ENCODE data around the gene ABHD17C.

The ABHD17C gene

GRCh38 chr15:80691575-80691974, 3.5 kb upstream of the ABHD17C start:
- DNase-seq: no peak

- no peak for DNase-seq
Observed at GRCh38 chr15:80693682-80694610, 1.2 kb upstream of the ABHD17C start.

GRCh38 chr15:80694611-80695098, 455 bp upstream of the ABHD17C start:
- DNase-seq: peak; percentile 41

GRCh38 chr15:80695911-80696661, 976 bp downstream of the ABHD17C start:
- DNase-seq: peak; percentile 33

- no peak for DNase-seq
Observed at GRCh38 chr15:80697075-80697685, 2.1 kb downstream of the ABHD17C start.

GRCh38 chr15:80698676-80699075, 3.6 kb downstream of the ABHD17C start:
- no peak for DNase-seq

- DNase-seq: no peak
Observed at GRCh38 chr15:80699981-80700380, 4.9 kb downstream of the ABHD17C start.

- DNase-seq: no peak
Observed at GRCh38 chr15:80701676-80702311, 6.7 kb downstream of the ABHD17C start.

GRCh38 chr15:80703081-80703480, 8.0 kb downstream of the ABHD17C start:
- DNase-seq: no peak

GRCh38 chr15:80703965-80704364, 8.9 kb downstream of the ABHD17C start:
- no peak for DNase-seq

GRCh38 chr15:80706161-80706560, 11.1 kb downstream of the ABHD17C start:
- no peak for DNase-seq

GRCh38 chr15:80709542-80709941, 14.4 kb downstream of the ABHD17C start:
- DNase-seq: no peak

- DNase-seq: peak; percentile 77
Observed at GRCh38 chr15:80710635-80711554, 15.8 kb downstream of the ABHD17C start.

- DNase-seq: no peak
Observed at GRCh38 chr15:80711886-80712285, 16.8 kb downstream of the ABHD17C start.

GRCh38 chr15:80712956-80713355, 17.8 kb downstream of the ABHD17C start:
- no peak for DNase-seq

GRCh38 chr15:80721476-80721875, 26.4 kb downstream of the ABHD17C start:
- DNase-seq: no peak

GRCh38 chr15:80722811-80723210, 27.7 kb downstream of the ABHD17C start:
- no peak for DNase-seq

GRCh38 chr15:80727196-80727595, 32.1 kb downstream of the ABHD17C start:
- no peak for DNase-seq

GRCh38 chr15:80727596-80727995, 32.5 kb downstream of the ABHD17C start:
- no peak for DNase-seq

GRCh38 chr15:80730387-80730786, 35.3 kb downstream of the ABHD17C start:
- no peak for DNase-seq

GRCh38 chr15:80730926-80731325, 35.8 kb downstream of the ABHD17C start:
- DNase-seq: no peak

- DNase-seq: no peak
Observed at GRCh38 chr15:80732167-80732566, 37.1 kb downstream of the ABHD17C start.

All from stimulated activated CD8-positive, alpha-beta memory T cell treated with anti-CD3 and anti-CD28 coated beads, Interleukin-4, amount 100 ng/mL, for 48 hours (primary cell).